Measurements from ENCODE around the gene PPIL1.

The PPIL1 gene

GRCh38 chr6:36874443-36875249, at the start of gene PPIL1:
PPIL1 (minus strand) TSS chr6:36874803; CDS start chr6:36874772, 31 bp downstream.
- in situ Hi-C loops (cut with MboI; ENCODE audit: low sequenced_read_pairs) = loop anchor here (25.0 kb wide), 1 partner anchor 338 kb away; no protein-coding TSS in a partner anchor

- in situ Hi-C loops (cut with MboI; ENCODE audit: low sequenced_read_pairs) = no loop called here
Measured at GRCh38 chr6:36924131-36924530, 49.5 kb upstream of the PPIL1 start.

- in situ Hi-C loops (cut with MboI; ENCODE audit: low sequenced_read_pairs) = no loop called here
Measured at GRCh38 chr6:36920546-36920945, 45.9 kb upstream of the PPIL1 start.

GRCh38 chr6:36920049-36920448, 45.4 kb upstream of the PPIL1 start:
- in situ Hi-C loops (cut with MboI; ENCODE audit: low sequenced_read_pairs) = no loop called here

- in situ Hi-C loops (cut with MboI; ENCODE audit: low sequenced_read_pairs) = no loop called here
Measured at GRCh38 chr6:36917541-36918193, 43.1 kb upstream of the PPIL1 start.

GRCh38 chr6:36916126-36916525, 41.5 kb upstream of the PPIL1 start:
- in situ Hi-C loops (cut with MboI; ENCODE audit: low sequenced_read_pairs) = no loop called here

- in situ Hi-C loops (cut with MboI; ENCODE audit: low sequenced_read_pairs) = no loop called here
Measured at GRCh38 chr6:36915599-36915998, 41.0 kb upstream of the PPIL1 start.

GRCh38 chr6:36914227-36914794, 39.7 kb upstream of the PPIL1 start:
- in situ Hi-C loops (cut with MboI; ENCODE audit: low sequenced_read_pairs) = no loop called here

- in situ Hi-C loops (cut with MboI; ENCODE audit: low sequenced_read_pairs) = no loop called here
Measured at GRCh38 chr6:36913082-36913481, 38.5 kb upstream of the PPIL1 start.

GRCh38 chr6:36912586-36912985, 38.0 kb upstream of the PPIL1 start:
- in situ Hi-C loops (cut with MboI; ENCODE audit: low sequenced_read_pairs) = no loop called here

GRCh38 chr6:36912030-36912454, 37.4 kb upstream of the PPIL1 start:
- in situ Hi-C loops (cut with MboI; ENCODE audit: low sequenced_read_pairs) = no loop called here

- in situ Hi-C loops (cut with MboI; ENCODE audit: low sequenced_read_pairs) = no loop called here
Measured at GRCh38 chr6:36908747-36909146, 34.1 kb upstream of the PPIL1 start.

GRCh38 chr6:36907781-36908180, 33.2 kb upstream of the PPIL1 start:
- in situ Hi-C loops (cut with MboI; ENCODE audit: low sequenced_read_pairs) = no loop called here

- in situ Hi-C loops (cut with MboI; ENCODE audit: low sequenced_read_pairs) = no loop called here
Measured at GRCh38 chr6:36906539-36907325, 32.1 kb upstream of the PPIL1 start.

GRCh38 chr6:36904851-36905393, 30.3 kb upstream of the PPIL1 start:
- in situ Hi-C loops (cut with MboI; ENCODE audit: low sequenced_read_pairs) = no loop called here

GRCh38 chr6:36904114-36904513, 29.5 kb upstream of the PPIL1 start:
- in situ Hi-C loops (cut with MboI; ENCODE audit: low sequenced_read_pairs) = no loop called here

- in situ Hi-C loops (cut with MboI; ENCODE audit: low sequenced_read_pairs) = loop anchor here (25.0 kb wide), 1 partner anchor 315 kb away; no protein-coding TSS in a partner anchor
Measured at GRCh38 chr6:36897609-36898008, 23.0 kb upstream of the PPIL1 start.

- in situ Hi-C loops (cut with MboI; ENCODE audit: low sequenced_read_pairs) = loop anchor here (25.0 kb wide), 1 partner anchor 318 kb away; no protein-coding TSS in a partner anchor
Measured at GRCh38 chr6:36893976-36894932, 19.7 kb upstream of the PPIL1 start.

- in situ Hi-C loops (cut with MboI; ENCODE audit: low sequenced_read_pairs) = loop anchor here (25.0 kb wide), 1 partner anchor 321 kb away; no protein-coding TSS in a partner anchor
Measured at GRCh38 chr6:36891153-36891552, 16.6 kb upstream of the PPIL1 start.

Data from HL-60/S4 treated with retinoic acid at 250 ng/mL for 4 days and 3 days (cell line).